K562 (cell line): Measurements from ENCODE around the gene E2F3. TPM values are rescaled to one million over a fixed set of nuclear protein-coding genes. Genes with fewer than 3 reads are reported as not detected.
A peak's percentile ranks its signal among the peaks of the same experiment; 100 is the strongest.

ENCODE experiments used
- CBX3 ChIP-seq, 2 experiments: IDR thresholded peaks; 1 replicate in 1 of 2; 2 replicates in 1 of 2; pipeline ENCODE4 v1.6.1; 2012; ENCODE audit warnings: inconsistent platforms in 2 of 2, low read length in 2 of 2, borderline replicate concordance in 1 of 2, control low read depth in 1 of 2
- CBX5 ChIP-seq: IDR thresholded peaks from 2 replicates; pipeline ENCODE4 v1.6.1; 2014; ENCODE audit warnings: low read depth, borderline replicate concordance
- CEBPZ ChIP-seq: fragments of 150-350 bp; IDR thresholded peaks from 2 replicates; pipeline ENCODE4 v1.6.1; 2014; ENCODE audit warnings: low read depth, mild to moderate bottlenecking, low read length, borderline replicate concordance
- CHAMP1 ChIP-seq: fragments of 450-650 bp; IDR thresholded peaks from 2 replicates; pipeline ENCODE4 v1.6.1; 2016; ENCODE audit warnings: mild to moderate bottlenecking
- ELF2 ChIP-seq: fragments of 250-450 bp; sonication (Bioruptor Pico); IDR thresholded peaks from 2 replicates; pipeline ENCODE4 v1.5.0; 2021; ENCODE audit warnings: mild to moderate bottlenecking
- ID3 ChIP-seq, 2 experiments: fragments of 250-450 bp in 1 of 2; fragments of 450-650 bp in 1 of 2; sonication (Bioruptor Pico) in 1 of 2; IDR thresholded peaks; 2 replicates each; pipeline versions ENCODE4 v1.6.1 to v1.8.0; 2016 to 2021; ENCODE audit warnings: mild to moderate bottlenecking in 2 of 2, moderate library complexity in 2 of 2, missing compliant biosample characterization in 1 of 2, missing genetic modification characterization in 1 of 2
- IRF2 ChIP-seq: sonication (generic); formaldehyde crosslinking; IDR thresholded peaks from 2 replicates; pipeline ENCODE4 v1.8.1; 2022; ENCODE audit warnings: mild to moderate bottlenecking, missing genetic modification reagents
- MIER1 ChIP-seq: fragments of 450-650 bp; IDR thresholded peaks from 2 replicates; pipeline ENCODE4 v1.6.1; 2016; ENCODE audit warnings: antibody characterized with exemption, mild to moderate bottlenecking, low read depth
- NCOA4 ChIP-seq: fragments of 450-650 bp; IDR thresholded peaks from 2 replicates; pipeline ENCODE4 v1.6.1; 2018; ENCODE audit warnings: mild to moderate bottlenecking; ENCODE audit not compliant: partially characterized antibody
- PRDM10 ChIP-seq: fragments of 450-650 bp; IDR thresholded peaks from 2 replicates; pipeline ENCODE4 v1.6.1; 2018; ENCODE audit not compliant: partially characterized antibody
- RCOR1 ChIP-seq, 2 experiments: IDR thresholded peaks; 2 replicates each; pipeline ENCODE4 v1.6.1; 2012; ENCODE audit warnings: low read depth in 2 of 2, low read length in 2 of 2, borderline replicate concordance in 1 of 2, improper control_type of control experiment in 1 of 2
- SP2 ChIP-seq: IDR thresholded peaks from 2 replicates; pipeline ENCODE4 v1.6.1; 2011; ENCODE audit warnings: mild to moderate bottlenecking, low read depth, low read length, moderate library complexity; ENCODE audit not compliant: poor library complexity, severe bottlenecking; ENCODE audit errors: extremely low read depth
- TSC22D4 ChIP-seq: fragments of 450-650 bp; IDR thresholded peaks from 2 replicates; pipeline ENCODE4 v1.6.1; 2016; ENCODE audit warnings: missing genetic modification characterization, missing biosample characterization, control low read depth
- ZBTB12 ChIP-seq: fragments of 250-450 bp; sonication (Bioruptor Pico); IDR thresholded peaks from 2 replicates; pipeline ENCODE4 v1.4.0; 2020
- ZNF224 ChIP-seq: sonication (generic); formaldehyde crosslinking; IDR thresholded peaks from 2 replicates; pipeline ENCODE4 v1.8.0; 2022; ENCODE audit warnings: mild to moderate bottlenecking, missing genetic modification reagents
- polyA plus RNA-seq, 8 experiments: library from polyadenylated mRNA; depleted of rRNA in 4 of 8; stranded (reverse) in 5 of 8; unstranded in 3 of 8; fragments of >200 nt; fragmentation: Nextera tagmentation in 2 of 8; fragmentation: Illumina TruSeq in 1 of 8; extraction: Ambion mirVana in 2 of 8; extraction: Trizol in 1 of 8; gene quantifications; 2 replicates each; pipeline versions ENCODE4 v1.2.1 to v1.2.3, GENCODE V29; 2011 to 2014; ENCODE audit warnings: inconsistent platforms in 1 of 8, missing spikeins in 1 of 8
- total RNA-seq, 7 experiments: library from RNA; depleted of rRNA in 6 of 7; stranded (reverse); fragments of >200 nt in 6 of 7; fragmentation: Illumina TruSeq in 2 of 7; extraction: Trizol in 2 of 7; gene quantifications; 2 replicates each; pipeline versions ENCODE4 v1.2.1 to v1.2.3, GENCODE V29; 2011 to 2021; ENCODE audit warnings: low replicate concordance in 1 of 7

Gene E2F3
- total and polyA plus RNA-seq, 9 of the 15 experiments (the other 6 are each of a cell fraction or from before 2014, with no cell fraction given): 11.1 to 44.7 (median 27.2) TPM

- TF ChIP-seq ID3 (CRISPR knock-in tag; IDR thresholded peaks at IDR 0.05) (no peak), ID3 (tag; IDR thresholded peaks at IDR 0.05) (no peak), CEBPZ (no peak), NCOA4 (no peak), ZNF224 (CRISPR knock-in tag) (no peak), IRF2 (CRISPR knock-in tag) (no peak), CHAMP1 (no peak), SP2 (no peak), ZBTB12 (CRISPR knock-in tag) (peak; percentile 42; the same call in 1 of the 2 replicates), ELF2 (CRISPR knock-in tag) (no peak), TSC22D4 (tag) (no peak), MIER1 (peak; percentile 82), CBX3 (IDR thresholded peaks at IDR 0.05; ENCODE audit: borderline replicate concordance in 1 of 2, low read length in 2 of 2) (peak in 1 of 2 experiments; percentile 74; a peak in 1 of 3 replicates), CBX5 (no peak; the same call in 1 of the 2 replicates), PRDM10 (peak; percentile 83), RCOR1 (IDR thresholded peaks at IDR 0.05; ENCODE audit: borderline replicate concordance in 1 of 2, low read depth in 2 of 2, low read length in 2 of 2) (peak in 1 of 2 experiments; percentile 62; a peak in 1 of 4 replicates)
Measured at GRCh38 chr6:20417819-20418218, 16.1 kb downstream of the E2F3 start (continued).
